HUES64 (cell line): ENCODE results near the gene GOLGA8J. TPM values are rescaled to one million over a fixed set of nuclear protein-coding genes. Genes with fewer than 3 reads are reported as not detected.
"Not testable (repeated sequence)": the region's sequence is repeated elsewhere in the genome, so short reads cannot be mapped to it uniquely, and the experiment has no call there.

Experiments used
- H3K27ac ChIP-seq: 2 replicates; pipeline ENCODE4 v1.7.0; 2013; ENCODE audit warnings: low read depth, low read length, inconsistent platforms
- H3K27me3 ChIP-seq: 2 replicates; pipeline ENCODE4 v1.6.1; 2013; ENCODE audit warnings: mild to moderate bottlenecking, low read length; ENCODE audit not compliant: insufficient read depth
- H3K36me3 ChIP-seq: 2 replicates; pipeline ENCODE4 v1.6.1; 2013; ENCODE audit warnings: mild to moderate bottlenecking, low read length; ENCODE audit not compliant: insufficient read depth
- H3K4me1 ChIP-seq: 2 replicates; pipeline ENCODE4 v1.6.1; 2013; ENCODE audit warnings: mild to moderate bottlenecking, low read length, moderate library complexity; ENCODE audit not compliant: insufficient read depth
- H3K4me3 ChIP-seq: 2 replicates; pipeline ENCODE4 v1.5.1; 2013; ENCODE audit warnings: mild to moderate bottlenecking, low read length, moderate library complexity
- H3K9ac ChIP-seq: 2 replicates; pipeline ENCODE4 v1.6.1; 2013; ENCODE audit warnings: mild to moderate bottlenecking, low read depth, low read length
- H3K9me3 ChIP-seq: 2 replicates; pipeline ENCODE4 v1.6.1; 2013; ENCODE audit warnings: low read depth, low read length; ENCODE audit not compliant: insufficient read depth
- WGBS: fragments of 150-250, 120-280 bp; methylation state at CpG from one replicate; pipeline ENCODE4 v1.1.7; 2013; ENCODE audit warnings: missing lambda C conversion rate; 5-methylcytosine and 5-hydroxymethylcytosine counted together
- polyA plus RNA-seq, 2 experiments: library from polyadenylated mRNA; stranded (reverse); fragments of 50-300 nt; gene quantifications; one replicate each; pipeline ENCODE4 v1.2.3, GENCODE V29; 2013

Gene GOLGA8J
- not detected for polyA plus RNA-seq (2013, experiment 1 of 2)
- polyA plus RNA-seq (2013, experiment 2 of 2), result not detected

- not testable (repeated sequence) for H3K4me3 ChIP-seq, H3K9me3 ChIP-seq, H3K4me1 ChIP-seq, H3K9ac ChIP-seq, H3K27me3 ChIP-seq, H3K27ac ChIP-seq, H3K36me3 ChIP-seq
- WGBS, result no CpG with 5 or more reads among the region's 7 CpGs
Measured at GRCh38 chr15:30082655-30083054, at the start of gene GOLGA8J. GOLGA8J (plus strand) TSS chr15:30082955; CDS start chr15:30083053, 98 bp downstream.

- H3K27me3 ChIP-seq, result no peaks in the 10 kb centered on the region
- H3K4me3 ChIP-seq, result no peak overlapping the region
- H3K27ac ChIP-seq, result no peak overlapping the region
- peaks cover 6% of the 10 kb centered on the region; the same call in 1 of the 2 replicates for H3K9me3 ChIP-seq
- WGBS, result 95% methylated on average over 3 of the region's 3 CpGs
- no peaks in the 10 kb centered on the region for H3K36me3 ChIP-seq
- no peaks in the 10 kb centered on the region for H3K4me1 ChIP-seq
- H3K9ac ChIP-seq, result no peak overlapping the region
Measured at GRCh38 chr15:30033211-30033610, 49.5 kb upstream of the GOLGA8J start.

- Histone ChIP-seq H3K9me3 (peaks cover 6% of the 10 kb centered on the region; the same call in 1 of the 2 replicates), H3K4me3 (no peak overlapping the region), H3K4me1 (no peaks in the 10 kb centered on the region), H3K36me3 (no peaks in the 10 kb centered on the region), H3K9ac (no peak overlapping the region), H3K27ac (no peak overlapping the region), H3K27me3 (no peaks in the 10 kb centered on the region)
- WGBS, result 94% methylated on average over 4 of the region's 4 CpGs
Measured at GRCh38 chr15:30033763-30034162, 49.0 kb upstream of the GOLGA8J start.

GRCh38 chr15:30036036-30036703, 46.6 kb upstream of the GOLGA8J start:
- 91% methylated on average over 6 of the region's 6 CpGs for WGBS
- Histone ChIP-seq H3K9ac (no peak overlapping the region), H3K36me3 (no peaks in the 10 kb centered on the region), H3K9me3 (0 out of 2 replicates have a peak, but pooled peaks cover 2% of the 10 kb centered on the region), H3K4me3 (no peak overlapping the region), H3K27ac (no peak overlapping the region), H3K27me3 (no peaks in the 10 kb centered on the region), H3K4me1 (no peaks in the 10 kb centered on the region)

GRCh38 chr15:30038667-30039523, 43.9 kb upstream of the GOLGA8J start:
- 94% methylated on average over 5 of the region's 5 CpGs for WGBS

GRCh38 chr15:30041868-30042267, 40.9 kb upstream of the GOLGA8J start:
- Histone ChIP-seq H3K9ac (no peak overlapping the region), H3K27ac (no peak overlapping the region), H3K4me3 (no peak overlapping the region), H3K27me3 (no peaks in the 10 kb centered on the region), H3K9me3 (0 out of 2 replicates have a peak, but pooled peaks cover 2% of the 10 kb centered on the region), H3K36me3 (no peaks in the 10 kb centered on the region), H3K4me1 (peaks cover 7% of the 10 kb centered on the region; the same call in 1 of the 2 replicates)
- WGBS, result 94% methylated on average over 3 of the region's 3 CpGs

More at GRCh38 chr15:30038667-30039523, 43.9 kb upstream of the GOLGA8J start:
- H3K27me3 ChIP-seq, result no peaks in the 10 kb centered on the region
- H3K36me3 ChIP-seq, result no peaks in the 10 kb centered on the region
- H3K4me3 ChIP-seq, result no peak overlapping the region
- H3K27ac ChIP-seq, result no peak overlapping the region
- H3K9me3 ChIP-seq, result 0 out of 2 replicates have a peak, but pooled peaks cover 2% of the 10 kb centered on the region
- no peaks in the 10 kb centered on the region for H3K4me1 ChIP-seq
- H3K9ac ChIP-seq, result no peak overlapping the region

GRCh38 chr15:30042556-30042955, 40.2 kb upstream of the GOLGA8J start:
- H3K4me3 ChIP-seq, result no peak overlapping the region
- 86% methylated on average over 4 of the region's 4 CpGs for WGBS
- peaks cover 7% of the 10 kb centered on the region; the same call in 1 of the 2 replicates for H3K4me1 ChIP-seq

GRCh38 chr15:30043211-30043655, 39.5 kb upstream of the GOLGA8J start:
- no peak overlapping the region for H3K27ac ChIP-seq
- no peaks in the 10 kb centered on the region for H3K9me3 ChIP-seq
- peaks cover 7% of the 10 kb centered on the region; the same call in 1 of the 2 replicates for H3K4me1 ChIP-seq
- H3K4me3 ChIP-seq, result no peak overlapping the region
- no peaks in the 10 kb centered on the region for H3K27me3 ChIP-seq
- 71% methylated on average over 1 of the region's 2 CpGs for WGBS
- H3K9ac ChIP-seq, result no peak overlapping the region
- H3K36me3 ChIP-seq, result no peaks in the 10 kb centered on the region

More at GRCh38 chr15:30042556-30042955, 40.2 kb upstream of the GOLGA8J start:
- no peak overlapping the region for H3K27ac ChIP-seq
- H3K36me3 ChIP-seq, result no peaks in the 10 kb centered on the region
- H3K27me3 ChIP-seq, result no peaks in the 10 kb centered on the region
- 0 out of 2 replicates have a peak, but pooled peaks cover 2% of the 10 kb centered on the region for H3K9me3 ChIP-seq
- no peak overlapping the region for H3K9ac ChIP-seq

GRCh38 chr15:30044377-30044776, 38.4 kb upstream of the GOLGA8J start:
- 96% methylated on average over 42 of the region's 42 CpGs for WGBS
- H3K9ac ChIP-seq, result no peak overlapping the region
- no peak overlapping the region for H3K4me3 ChIP-seq
- H3K36me3 ChIP-seq, result no peaks in the 10 kb centered on the region
- H3K27me3 ChIP-seq, result no peaks in the 10 kb centered on the region
- no peaks in the 10 kb centered on the region for H3K9me3 ChIP-seq
- peaks cover 7% of the 10 kb centered on the region; the same call in 1 of the 2 replicates for H3K4me1 ChIP-seq
- no peak overlapping the region for H3K27ac ChIP-seq

- H3K27me3 ChIP-seq, H3K4me1 ChIP-seq, H3K36me3 ChIP-seq, H3K27ac ChIP-seq, H3K9ac ChIP-seq, H3K9me3 ChIP-seq, H3K4me3 ChIP-seq: not testable (repeated sequence)
- WGBS, result 95% methylated on average over 22 of the region's 22 CpGs
Measured at GRCh38 chr15:30044826-30045225, 37.9 kb upstream of the GOLGA8J start.
